MM.1S (cell line): Measurements from ENCODE around the gene NACA2.

Experiments
- DNase-seq: peaks from one replicate; pipeline ENCODE4 v3.0.0-alpha.2; 2015
- H2AFZ ChIP-seq: fragments of 300-600 bp; sonication (generic); 2 replicates; pipeline ENCODE4 v1.6.0; 2016; ENCODE audit warnings: antibody characterized with exemption, low read length
- H3F3A ChIP-seq: fragments of 300-600 bp; sonication (generic); 2 replicates; pipeline ENCODE4 v1.6.1; 2016; ENCODE audit warnings: mild to moderate bottlenecking, antibody characterized with exemption, low read length, moderate library complexity, mixed read lengths; ENCODE audit not compliant: insufficient read depth
- H3K27ac ChIP-seq: fragments of 300-600 bp; sonication (generic); 2 replicates; pipeline ENCODE4 v1.5.1; 2016; ENCODE audit warnings: mild to moderate bottlenecking, low read length
- H3K27me3 ChIP-seq: fragments of 300-600 bp; sonication (generic); replicated peaks from 2 replicates; pipeline ENCODE4 v1.6.0; 2016; ENCODE audit warnings: low read length; ENCODE audit not compliant: insufficient read depth
- H3K36me3 ChIP-seq: fragments of 300-600 bp; sonication (generic); replicated peaks from 2 replicates; pipeline ENCODE4 v1.6.1; 2016; ENCODE audit warnings: mild to moderate bottlenecking, low read length, mixed read lengths; ENCODE audit not compliant: insufficient read depth
- H3K4me1 ChIP-seq: fragments of 300-600 bp; sonication (generic); 2 replicates; pipeline ENCODE4 v1.6.1; 2016; ENCODE audit warnings: low read length, mixed read lengths
- H3K4me2 ChIP-seq: fragments of 300-600 bp; sonication (generic); 2 replicates; pipeline ENCODE4 v1.6.0; 2016; ENCODE audit warnings: low read depth, low read length
- H3K4me3 ChIP-seq: fragments of 300-600 bp; sonication (generic); 2 replicates; pipeline ENCODE4 v1.5.1; 2016; ENCODE audit warnings: low read length, mixed read lengths
- H3K79me2 ChIP-seq: fragments of 300-600 bp; sonication (generic); 2 replicates; pipeline ENCODE4 v1.6.1; 2016; ENCODE audit warnings: mixed run types, low read length, mixed read lengths
- H3K9ac ChIP-seq: fragments of 300-600 bp; sonication (generic); 2 replicates; pipeline ENCODE4 v1.6.1; 2016; ENCODE audit warnings: low read length, mixed read lengths
- H3K9me2 ChIP-seq: fragments of 300-600 bp; sonication (generic); replicated peaks from 2 replicates; pipeline ENCODE4 v1.6.1; 2016; ENCODE audit warnings: mild to moderate bottlenecking, low read length, mixed read lengths; ENCODE audit not compliant: insufficient read depth
- H3K9me3 ChIP-seq: fragments of 300-600 bp; sonication (generic); replicated peaks from 2 replicates; pipeline ENCODE4 v1.6.1; 2016; ENCODE audit warnings: mild to moderate bottlenecking, low read length, mixed read lengths; ENCODE audit not compliant: insufficient read depth
- H4K20me1 ChIP-seq: fragments of 300-600 bp; sonication (generic); 2 replicates; pipeline ENCODE4 v1.6.1; 2016; ENCODE audit warnings: mild to moderate bottlenecking, low read length, moderate library complexity, mixed read lengths; ENCODE audit not compliant: insufficient read depth
- CTCF ChIP-seq: fragments of 300-600 bp; sonication (generic); IDR thresholded peaks from 2 replicates; pipeline ENCODE4 v1.5.1; 2016; ENCODE audit warnings: antibody characterized with exemption, low read length, mixed read lengths
- EZH2 ChIP-seq: fragments of 300-600 bp; sonication (generic); optimal IDR thresholded peaks from 2 replicates; pipeline ENCODE3; 2017; ENCODE audit warnings: low read depth, mild to moderate bottlenecking, antibody characterized with exemption, low read length, mixed read lengths
- EZH2phosphoT487 ChIP-seq: fragments of 300-600 bp; sonication (generic); IDR thresholded peaks from 2 replicates; pipeline ENCODE4 v1.6.1; 2018; ENCODE audit warnings: antibody characterized with exemption, low read length

The NACA2 gene

GRCh38 chr17:61635913-61636432 lies 45.0 kb upstream of the NACA2 start:
- Histone ChIP-seq H2AFZ (no peak overlapping the region), H3K27me3 (no peaks in the 10 kb centered on the region), H3K27ac (no peak overlapping the region), H3K9me2 (no peaks in the 10 kb centered on the region), H4K20me1 (no peaks in the 10 kb centered on the region), H3K4me3 (no peak overlapping the region), H3K4me2 (no peak overlapping the region), H3K36me3 (no peaks in the 10 kb centered on the region), H3F3A (no peaks in the 10 kb centered on the region), H3K9me3 (no peaks in the 10 kb centered on the region), H3K79me2 (no peaks in the 10 kb centered on the region), H3K4me1 (no peaks in the 10 kb centered on the region), H3K9ac (no peak overlapping the region)
- TF ChIP-seq CTCF (peak; percentile 86), EZH2 (no peak), EZH2phosphoT487 (no peak)
- DNase-seq: peak; percentile 62

DNA sequence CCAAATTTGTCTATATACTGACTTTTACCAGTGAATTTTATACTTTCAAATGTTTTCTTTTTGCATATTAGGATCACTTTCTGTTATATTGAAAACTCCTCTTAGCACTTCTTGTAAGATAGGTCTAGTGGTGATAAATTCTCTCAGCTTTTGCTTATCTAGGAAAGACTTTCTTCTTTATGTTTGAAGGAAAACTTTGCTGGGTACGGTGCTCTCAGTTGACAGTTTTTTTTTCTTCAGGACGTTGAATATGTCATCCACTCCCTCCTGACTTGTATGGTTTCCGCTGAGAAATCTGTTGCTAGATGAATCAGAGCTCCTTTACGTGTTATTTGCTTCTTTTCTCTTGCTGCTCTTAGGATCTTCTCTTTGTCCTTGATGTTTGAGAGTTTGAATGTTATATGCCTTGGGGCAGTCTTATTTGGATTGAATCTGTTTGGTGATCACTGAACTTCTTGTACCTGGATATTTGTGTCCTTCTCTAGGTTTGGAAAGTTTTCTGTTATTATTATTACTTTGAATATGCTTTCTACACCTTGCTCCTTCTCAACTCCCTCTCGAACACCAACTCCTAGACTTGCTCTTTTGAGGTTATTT lies 44.0 kb upstream of the NACA2 start:
- no peaks in the 10 kb centered on the region for H3K27me3 ChIP-seq
- no peak overlapping the region for H3K4me2 ChIP-seq
- H3K9me3 ChIP-seq: no peaks in the 10 kb centered on the region
- no peaks in the 10 kb centered on the region for H3K4me1 ChIP-seq
- DNase-seq: no peak
- H3F3A ChIP-seq: no peaks in the 10 kb centered on the region
- H2AFZ ChIP-seq: no peak overlapping the region
- H3K4me3 ChIP-seq: no peak overlapping the region
- no peaks in the 10 kb centered on the region for H3K36me3 ChIP-seq
- no peaks in the 10 kb centered on the region for H3K9me2 ChIP-seq
- H3K9ac ChIP-seq: no peak overlapping the region
- H4K20me1 ChIP-seq: no peaks in the 10 kb centered on the region
- TF ChIP-seq EZH2phosphoT487: no peak
- no peaks in the 10 kb centered on the region for H3K79me2 ChIP-seq
- H3K27ac ChIP-seq: no peak overlapping the region

DNA sequence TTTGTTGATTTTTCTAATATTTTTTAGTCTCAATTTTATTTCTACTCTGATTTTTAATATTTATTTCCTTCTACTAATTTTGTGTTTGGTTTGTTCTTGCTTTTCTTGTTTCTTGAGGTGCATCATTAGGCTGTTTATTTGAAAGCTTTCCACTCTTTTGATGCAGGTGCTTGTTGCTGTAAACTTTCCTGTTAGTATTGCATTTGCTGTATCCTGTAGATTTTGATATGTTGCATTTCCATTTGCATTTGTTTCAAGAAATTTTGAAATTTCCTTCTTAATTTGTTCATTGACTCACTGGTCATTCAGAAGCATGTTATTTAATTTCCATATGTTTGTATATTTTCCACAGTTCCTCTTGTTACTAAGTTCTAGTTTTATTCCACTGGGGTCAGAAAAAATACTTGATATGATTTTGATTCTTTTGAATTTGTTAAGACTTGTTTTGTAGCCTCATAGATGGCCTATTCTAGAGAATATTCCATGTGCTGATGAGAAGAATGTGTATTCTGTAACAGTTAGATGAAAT lies 43.1 kb upstream of the NACA2 start:
- no peaks in the 10 kb centered on the region for H3K4me1 ChIP-seq
- no peak overlapping the region for H3K4me2 ChIP-seq
- TF ChIP-seq CTCF (no peak), EZH2 (no peak)
- H3F3A ChIP-seq: no peaks in the 10 kb centered on the region
- H4K20me1 ChIP-seq: no peaks in the 10 kb centered on the region
- no peaks in the 10 kb centered on the region for H3K27me3 ChIP-seq
- H3K27ac ChIP-seq: no peak overlapping the region
- no peak overlapping the region for H3K9ac ChIP-seq
- no peak overlapping the region for H2AFZ ChIP-seq
- H3K9me3 ChIP-seq: no peaks in the 10 kb centered on the region
- DNase-seq: no peak
- H3K4me3 ChIP-seq: no peak overlapping the region
- H3K36me3 ChIP-seq: no peaks in the 10 kb centered on the region
- no peaks in the 10 kb centered on the region for H3K9me2 ChIP-seq
- no peaks in the 10 kb centered on the region for H3K79me2 ChIP-seq

- no peaks in the 10 kb centered on the region for H3F3A ChIP-seq
- no peak overlapping the region for H3K4me3 ChIP-seq
- no peak overlapping the region for H3K4me2 ChIP-seq
- no peaks in the 10 kb centered on the region for H3K9me2 ChIP-seq
- H2AFZ ChIP-seq: no peak overlapping the region
- DNase-seq: no peak
- H3K79me2 ChIP-seq: no peaks in the 10 kb centered on the region
- no peaks in the 10 kb centered on the region for H3K27me3 ChIP-seq
- H3K36me3 ChIP-seq: no peaks in the 10 kb centered on the region
- no peaks in the 10 kb centered on the region for H3K9me3 ChIP-seq
- H3K4me1 ChIP-seq: no peaks in the 10 kb centered on the region
- TF ChIP-seq EZH2phosphoT487 (no peak), EZH2 (no peak), CTCF (no peak)
- H3K9ac ChIP-seq: no peak overlapping the region
- H3K27ac ChIP-seq: no peak overlapping the region
- no peaks in the 10 kb centered on the region for H4K20me1 ChIP-seq
Observed at GRCh38 chr17:61632826-61633225, 41.8 kb upstream of the NACA2 start.
